ENCODE results near the gene TUBB6.

TUBB6 gene

GRCh38 chr18:12307701-12308385 is at the start of gene TUBB6:
TUBB6 (plus strand) TSS chr18:12308241; CDS start chr18:12308293, 52 bp downstream.
- peak in 1 of 2 donors; percentile 18 for DNase-seq (ENCODE audit: low read depth in 2 of 2)

GRCh38 chr18:12258719-12259705 is 49.0 kb upstream of the TUBB6 start:
- DNase-seq (ENCODE audit: low read depth in 2 of 2) = no peak

- DNase-seq (ENCODE audit: low read depth in 2 of 2) = no peak
Measured at GRCh38 chr18:12262748-12263147, 45.3 kb upstream of the TUBB6 start.

GRCh38 chr18:12264864-12265263 is 43.2 kb upstream of the TUBB6 start:
- DNase-seq (ENCODE audit: low read depth in 2 of 2) = no peak

GRCh38 chr18:12271376-12272235 is 36.4 kb upstream of the TUBB6 start:
- DNase-seq (ENCODE audit: low read depth in 2 of 2) = peak; percentile 29 to 38

GRCh38 chr18:12274793-12275192 is 33.2 kb upstream of the TUBB6 start:
- no peak for DNase-seq (ENCODE audit: low read depth in 2 of 2)

- no peak for DNase-seq (ENCODE audit: low read depth in 2 of 2)
Measured at GRCh38 chr18:12276736-12277554, 31.1 kb upstream of the TUBB6 start.

- no peak for DNase-seq (ENCODE audit: low read depth in 2 of 2)
Measured at GRCh38 chr18:12278215-12278671, 29.8 kb upstream of the TUBB6 start.

- DNase-seq (ENCODE audit: low read depth in 2 of 2) = no peak
Measured at GRCh38 chr18:12278741-12279682, 29.0 kb upstream of the TUBB6 start.

- no peak for DNase-seq (ENCODE audit: low read depth in 2 of 2)
Measured at GRCh38 chr18:12279781-12280531, 28.1 kb upstream of the TUBB6 start.

- no peak for DNase-seq (ENCODE audit: low read depth in 2 of 2)
Measured at GRCh38 chr18:12281861-12282260, 26.2 kb upstream of the TUBB6 start.

GRCh38 chr18:12282442-12283039 is 25.5 kb upstream of the TUBB6 start:
- DNase-seq (ENCODE audit: low read depth in 2 of 2) = no peak

- no peak for DNase-seq (ENCODE audit: low read depth in 2 of 2)
Measured at GRCh38 chr18:12283256-12283655, 24.8 kb upstream of the TUBB6 start.

- no peak for DNase-seq (ENCODE audit: low read depth in 2 of 2)
Measured at GRCh38 chr18:12283666-12284065, 24.4 kb upstream of the TUBB6 start.

GRCh38 chr18:12287131-12287681 is 20.8 kb upstream of the TUBB6 start:
- no peak for DNase-seq (ENCODE audit: low read depth in 2 of 2)

GRCh38 chr18:12287684-12288402 is 20.2 kb upstream of the TUBB6 start:
- no peak for DNase-seq (ENCODE audit: low read depth in 2 of 2)

GRCh38 chr18:12288403-12288755 is 19.7 kb upstream of the TUBB6 start:
- DNase-seq (ENCODE audit: low read depth in 2 of 2) = no peak

GRCh38 chr18:12290086-12290485 is 18.0 kb upstream of the TUBB6 start:
- no peak for DNase-seq (ENCODE audit: low read depth in 2 of 2)
